GM12878 (cell line): ENCODE data around the gene RHCE. TPM values are rescaled to one million over a fixed set of nuclear protein-coding genes. Genes with fewer than 3 reads are reported as not detected.

Experiments
- ATAC-seq: fragments of 200-7000 bp; cut with Tn5 transposase; 3 replicates; pipeline ENCODE4 v1.9.1; 2020; ENCODE audit warnings: mild to moderate bottlenecking, moderate library complexity
- BruUV-seq: library from RNA; stranded (reverse); fragments of 400-500 nt; replicated peaks from 2 replicates; lab custom pipeline; 2021; lab: Mats Ljungman, UMichigan
- CTCF ChIA-PET: fragments of 300-600 bp; sonication (Branson Sonifier 250); formaldehyde crosslinking; extraction: SDS; loops from one replicate; lab custom pipeline; 2021; ENCODE audit warnings: inconsistent platforms; lab: Yijun Ruan, JAX
- POLR2A ChIA-PET: fragments of 350-600 bp; formaldehyde crosslinking; extraction: SDS; loops from one replicate; lab custom pipeline; 2021; ENCODE audit warnings: inconsistent platforms; lab: Charles Lee
- RAD21 ChIA-PET: fragments of 300-600 bp; sonication (Branson Sonifier 250); formaldehyde crosslinking; loops from one replicate; lab custom pipeline; 2023; ENCODE audit warnings: antibody characterized with exemption; ENCODE audit not compliant: unreplicated experiment; lab: Charles Lee
- SMC1A ChIA-PET: fragments of 300-600 bp; sonication (Branson Sonifier 250); formaldehyde crosslinking; loops from one replicate; lab custom pipeline; 2023; ENCODE audit not compliant: unreplicated experiment, uncharacterized antibody; lab: Charles Lee
- DNase-seq: peaks from one replicate; pipeline ENCODE4 v3.0.0-alpha.2; 2011; ENCODE audit warnings: low read depth, low spot score
- FAIRE-seq: peaks from 3 replicates; lab custom pipeline; 2011; peaks lifted over from hg19 to GRCh38; lab: Jason Lieb, UNC
- H2AFZ ChIP-seq: 2 replicates; pipeline ENCODE4 v1.6.0; 2011; ENCODE audit warnings: low read depth, low read length, control low read depth; ENCODE audit not compliant: control insufficient read depth
- H3K27ac ChIP-seq: 2 replicates; pipeline ENCODE4 v1.5.1; 2011; ENCODE audit warnings: control low read depth; ENCODE audit not compliant: control insufficient read depth, insufficient read depth
- H3K27me3 ChIP-seq, 2 experiments: replicated peaks in 1 of 2; 2 replicates each; pipeline versions ENCODE4 v1.6.0 to v1.6.1; 2011; ENCODE audit warnings: low read length in 1 of 2; ENCODE audit not compliant: control insufficient read depth in 2 of 2, insufficient read depth in 2 of 2
- H3K36me3 ChIP-seq, 2 experiments: 2 replicates each; pipeline ENCODE4 v1.5.1; 2011; ENCODE audit warnings: low read length in 1 of 2; ENCODE audit not compliant: control insufficient read depth in 2 of 2, insufficient read depth in 2 of 2
- H3K4me1 ChIP-seq: 2 replicates; pipeline ENCODE4 v1.6.1; 2011; ENCODE audit warnings: mild to moderate bottlenecking, low read length, moderate library complexity, mixed read lengths; ENCODE audit not compliant: control insufficient read depth, insufficient read depth
- H3K4me2 ChIP-seq: 2 replicates; pipeline ENCODE4 v1.6.0; 2011; ENCODE audit warnings: control low read depth; ENCODE audit not compliant: control insufficient read depth, insufficient read depth
- H3K4me3 ChIP-seq: fragments of 200-600 bp; sonication (generic); 2 replicates; pipeline ENCODE4 v1.5.1; 2016
- H3K79me2 ChIP-seq: 2 replicates; pipeline ENCODE4 v1.6.0; 2011; ENCODE audit warnings: low read length; ENCODE audit not compliant: control insufficient read depth, insufficient read depth
- H3K9ac ChIP-seq: 2 replicates; pipeline ENCODE4 v1.8.0; 2011; ENCODE audit warnings: low read length, control low read depth, mixed read lengths; ENCODE audit not compliant: control insufficient read depth, insufficient read depth
- H3K9me3 ChIP-seq: replicated peaks from 3 replicates; pipeline ENCODE4 v1.5.1; 2011; ENCODE audit warnings: mild to moderate bottlenecking, low read length; ENCODE audit not compliant: control insufficient read depth, insufficient read depth
- H4K20me1 ChIP-seq: 2 replicates; pipeline ENCODE4 v1.6.0; 2011; ENCODE audit not compliant: control insufficient read depth, insufficient read depth
- CREB1 ChIP-seq: IDR thresholded peaks from 2 replicates; pipeline ENCODE4 v1.6.1; 2012; ENCODE audit warnings: low read depth, mild to moderate bottlenecking, inconsistent platforms
- ESRRA ChIP-seq: IDR thresholded peaks from 2 replicates; pipeline ENCODE4 v1.6.1; 2012; ENCODE audit warnings: mild to moderate bottlenecking, low read length, improper control_type of control experiment
- HDGF ChIP-seq: fragments of 450-650 bp; IDR thresholded peaks from 2 replicates; pipeline ENCODE4 v1.6.1; 2016; ENCODE audit warnings: antibody characterized with exemption
- IKZF2 ChIP-seq, 2 experiments: fragments of 450-650 bp; IDR thresholded peaks; 2 replicates each; pipeline ENCODE4 v1.6.1; 2017; ENCODE audit warnings: mild to moderate bottlenecking in 2 of 2, moderate library complexity in 2 of 2
- KAT2A ChIP-seq: conservative IDR thresholded peaks from 2 replicates; pipeline ENCODE4 v1.6.1; 2011; ENCODE audit warnings: low read depth, low read length; ENCODE audit not compliant: control insufficient read depth
- MLLT1 ChIP-seq: fragments of 450-650 bp; IDR thresholded peaks from 2 replicates; pipeline ENCODE4 v1.6.1; 2016; ENCODE audit warnings: mild to moderate bottlenecking
- NR2C1 ChIP-seq: fragments of 450-650 bp; IDR thresholded peaks from 2 replicates; pipeline ENCODE4 v1.6.1; 2017; ENCODE audit warnings: antibody characterized with exemption, mild to moderate bottlenecking, moderate library complexity
- POLR2A ChIP-seq: IDR thresholded peaks from 2 replicates; pipeline ENCODE4 v1.6.1; 2011; ENCODE audit warnings: low read depth, mild to moderate bottlenecking, low read length
- SMAD1 ChIP-seq: fragments of 450-650 bp; IDR thresholded peaks from 2 replicates; pipeline ENCODE4 v1.6.1; 2018; ENCODE audit warnings: mild to moderate bottlenecking, low read depth; ENCODE audit not compliant: partially characterized antibody
- TCF7 ChIP-seq: IDR thresholded peaks from 2 replicates; pipeline ENCODE4 v1.6.1; 2014; ENCODE audit warnings: antibody characterized with exemption, borderline replicate concordance
- WGBS: methylation state at CpG from one replicate; pipeline ENCODE4 v1.1.6; 2016; ENCODE audit warnings: low lambda C conversion rate; ENCODE audit not compliant: insufficient replicate concordance, insufficient coverage; ENCODE audit errors: missing lambda C conversion rate; 5-methylcytosine and 5-hydroxymethylcytosine counted together
- in situ Hi-C: fragments of 300-500 bp; cut with MboI; formaldehyde crosslinking; loops from 9 replicates; pipeline ENCODE4 v1.14.3; 2018; ENCODE audit warnings: mixed read lengths
- intact Hi-C: fragments of 100-400 bp; cut with micrococcal nuclease; formaldehyde crosslinking; loops from one replicate; pipeline ENCODE4 v1.14.2; 2022; ENCODE audit not compliant: unreplicated experiment
- polyA plus RNA-seq, 11 experiments: library from polyadenylated mRNA; depleted of rRNA in 4 of 11; unstranded in 6 of 11; stranded (reverse) in 5 of 11; fragments of >200 nt; fragmentation: Nextera tagmentation in 4 of 11; fragmentation: Illumina TruSeq in 1 of 11; extraction: Ambion mirVana in 4 of 11; extraction: Trizol in 1 of 11; gene quantifications; 1 replicate in 1 of 11; 2 replicates in 10 of 11; pipeline versions ENCODE4 v1.2.1 to v1.2.3, GENCODE V29; 2011 to 2016; ENCODE audit warnings: inconsistent platforms in 2 of 11, missing spikeins in 2 of 11, low read depth in 1 of 11
- total RNA-seq, 4 experiments: library from RNA; depleted of rRNA in 3 of 4; stranded (reverse); fragments of >200 nt in 3 of 4; fragmentation: Illumina TruSeq in 1 of 4; extraction: Trizol in 1 of 4; gene quantifications; 2 replicates each; pipeline versions ENCODE4 v1.2.1 to v1.2.3, GENCODE V29; 2013 to 2021

RHCE gene
- total and polyA plus RNA-seq, 10 of the 15 experiments (the other 5 are each of a cell fraction or from before 2014, with no cell fraction given), result 0.06 to 0.41 (median 0.22) TPM; not detected in 2

- TF ChIP-seq TCF7, result no peak
- no peak for TF ChIP-seq HDGF
- no peak for TF ChIP-seq MLLT1
- no peak for TF ChIP-seq KAT2A
- TF ChIP-seq IKZF2 (IDR thresholded peaks at IDR 0.05), result no peak
- TF ChIP-seq SMAD1, result no peak
- no peak for TF ChIP-seq NR2C1
Measured at GRCh38 chr1:25433389-25434186, 13.0 kb upstream of the RHCE start (continued).

GRCh38 chr1:25432749-25433388, 12.2 kb upstream of the RHCE start:
- DNase-seq (no peak), ATAC-seq (no peak), FAIRE-seq (no peak)
- Histone ChIP-seq H3K4me3 (peak overlapping the region; percentile 79), H3K9me3 (no peaks in the 10 kb centered on the region), H2AFZ (no peak overlapping the region), H3K27ac (no peak overlapping the region), H3K9ac (no peak overlapping the region), H3K79me2 (peaks cover 51% of the 10 kb centered on the region), H4K20me1 (no peaks in the 10 kb centered on the region), H3K4me1 (peaks cover 13% of the 10 kb centered on the region), H3K36me3 (0 out of 4 replicates have a peak, but pooled peaks cover 0 to 2% of the 10 kb centered on the region in 2 experiments), H3K4me2 (peak overlapping the region; percentile 73; the same call in 1 of the 2 replicates), H3K27me3 (no peaks in the 10 kb centered on the region)
- ChIA-PET SMC1A (interaction anchor here (1.0 to 8.1 kb wide), 10 partner anchors 9 to 89 kb away, joined by 3 to 78 read pairs (median 11); no protein-coding TSS in a partner anchor), CTCF (interaction anchor here (0.8 to 6.9 kb wide), 6 partner anchors 11 to 87 kb away, joined by 3 to 37 read pairs (median 21); no protein-coding TSS in a partner anchor), RAD21 (interaction anchor here (1.2 to 8.1 kb wide), 6 partner anchors 15 to 55 kb away, joined by 4 to 67 read pairs (median 10); no protein-coding TSS in a partner anchor), POLR2A (interaction anchor here (1.2 to 3.0 kb wide), 6 partner anchors 10 to 53 kb away, joined by 5 to 17 read pairs (median 8); no protein-coding TSS in a partner anchor)
- intact Hi-C loops, result loop anchor here (2.0 kb wide), 1 partner anchor 54 kb away; no protein-coding TSS in a partner anchor
- in situ Hi-C loops, result no loop called here
- WGBS, result 96% methylated on average over 6 of the region's 6 CpGs
- TF ChIP-seq POLR2A (no peak), CREB1 (no peak), ESRRA (no peak)
- no TSS peak for BruUV-seq
